Activated CD4-positive, alpha-beta memory T cell treated with anti-CD3 and anti-CD28 coated beads for 36 hours (primary cell): ENCODE data around the gene ZMYM4. TPM values are rescaled to one million over a fixed set of nuclear protein-coding genes. Genes with fewer than 3 reads are reported as not detected.
A peak's percentile ranks its signal among the peaks of the same experiment; 100 is the strongest.

Experiments
- CTCF ChIA-PET: fragments of 350-600 bp; sonication (Branson Sonifier 250); formaldehyde crosslinking; loops from one replicate; lab custom pipeline; 2021; ENCODE audit warnings: antibody characterized with exemption, inconsistent platforms; lab: Charles Lee
- POLR2A ChIA-PET: fragments of 350-600 bp; sonication (Branson Sonifier 250); formaldehyde crosslinking; loops from one replicate; lab custom pipeline; 2021; ENCODE audit warnings: antibody characterized with exemption; lab: Charles Lee
- DNase-seq: peaks from one replicate; pipeline ENCODE4 v3.0.0-alpha.2; 2020
- H3K27ac Mint-ChIP-seq: one replicate; pipeline ENCODE4 v1.8.0; 2021; ENCODE audit warnings: mixed read lengths
- H3K27me3 Mint-ChIP-seq: one replicate; pipeline ENCODE4 v1.8.0; 2021; ENCODE audit warnings: mixed read lengths
- H3K36me3 Mint-ChIP-seq: one replicate; pipeline ENCODE4 v1.8.0; 2021; ENCODE audit warnings: mixed read lengths
- H3K4me1 Mint-ChIP-seq: one replicate; pipeline ENCODE4 v1.8.0; 2021; ENCODE audit warnings: low read depth, mixed read lengths
- H3K4me3 Mint-ChIP-seq: one replicate; pipeline ENCODE4 v1.8.0; 2021; ENCODE audit warnings: mild to moderate bottlenecking, mixed read lengths
- H3K9me3 Mint-ChIP-seq: one replicate; pipeline ENCODE4 v1.8.0; 2021; ENCODE audit warnings: mixed read lengths
- intact Hi-C: fragments of 100-400 bp; cut with micrococcal nuclease; formaldehyde crosslinking; loops from one replicate; pipeline ENCODE4 v1.15.1; 2023
- total RNA-seq, 2 experiments: library from RNA; stranded (reverse); gene quantifications; one replicate each; pipeline ENCODE4 v1.2.3, GENCODE V29; 2021

Gene ZMYM4
- total RNA-seq, 2 experiments from 2014 or later = 27.2 to 27.4 TPM

- intact Hi-C loops = loop anchor here (1.0 kb wide), 2 partner anchors 36 to 75 kb away; no protein-coding TSS in a partner anchor
Measured at GRCh38 chr1:35431173-35431599, 162.7 kb downstream of the ZMYM4 start.

GRCh38 chr1:35432231-35432630, 163.7 kb downstream of the ZMYM4 start:
- Mint-ChIP-seq H3K27ac (peak overlapping the region; percentile 59), H3K9me3 (no peaks in the 10 kb centered on the region), H3K4me1 (peaks cover 29% of the 10 kb centered on the region), H3K27me3 (no peaks in the 10 kb centered on the region), H3K4me3 (no peak overlapping the region), H3K36me3 (peaks cover 34% of the 10 kb centered on the region)
- ChIA-PET CTCF (interaction anchor here (1.9 kb wide), 1 partner anchor 19 kb away, joined by 16 read pairs; no protein-coding TSS in a partner anchor), POLR2A (interaction anchor here (0.6 to 1.5 kb wide), 5 partner anchors 13 to 338 kb away, joined by 3 to 4 read pairs (median 3); partner anchors contain the start of gene SFPQ)
- intact Hi-C loops = no loop called here
- DNase-seq = no peak

More at GRCh38 chr1:35431173-35431599, 162.7 kb downstream of the ZMYM4 start:
- ChIA-PET POLR2A (interaction anchor here (1.3 to 1.5 kb wide), 4 partner anchors 14 to 238 kb away, joined by 3 to 4 read pairs (median 3); partner anchors contain the start of gene SFPQ), CTCF (interaction anchor here (0.9 to 1.9 kb wide), 3 partner anchors 20 to 284 kb away, joined by 3 to 16 read pairs (median 4); no protein-coding TSS in a partner anchor)
- H3K27ac Mint-ChIP-seq = peak overlapping the region; percentile 81
- no peaks in the 10 kb centered on the region for H3K9me3 Mint-ChIP-seq
- DNase-seq = no peak
- H3K36me3 Mint-ChIP-seq = peaks cover 32% of the 10 kb centered on the region
- peaks cover 29% of the 10 kb centered on the region for H3K4me1 Mint-ChIP-seq
- no peaks in the 10 kb centered on the region for H3K27me3 Mint-ChIP-seq
- no peak overlapping the region for H3K4me3 Mint-ChIP-seq

GRCh38 chr1:35433714-35434113, 165.2 kb downstream of the ZMYM4 start:
- Mint-ChIP-seq H3K27ac (no peak overlapping the region), H3K36me3 (peaks cover 38% of the 10 kb centered on the region), H3K4me3 (no peak overlapping the region), H3K4me1 (peaks cover 29% of the 10 kb centered on the region), H3K9me3 (no peaks in the 10 kb centered on the region), H3K27me3 (no peaks in the 10 kb centered on the region)
- CTCF ChIA-PET = no interaction called here
- POLR2A ChIA-PET = no interaction called here
- DNase-seq = no peak
- intact Hi-C loops = no loop called here

- Mint-ChIP-seq H3K27ac (no peak overlapping the region), H3K36me3 (peaks cover 42% of the 10 kb centered on the region), H3K4me3 (no peak overlapping the region), H3K27me3 (no peaks in the 10 kb centered on the region), H3K4me1 (peaks cover 29% of the 10 kb centered on the region), H3K9me3 (no peaks in the 10 kb centered on the region)
- ChIA-PET POLR2A (no interaction called here), CTCF (interaction anchor here (1.0 to 3.7 kb wide), 2 partner anchors 9 to 15 kb away, joined by 3 to 23 read pairs; no protein-coding TSS in a partner anchor)
- intact Hi-C loops = no loop called here
- DNase-seq = no peak
Measured at GRCh38 chr1:35434703-35435102, 166.2 kb downstream of the ZMYM4 start.

GRCh38 chr1:35436078-35436477, 167.6 kb downstream of the ZMYM4 start:
- Mint-ChIP-seq H3K4me1 (peaks cover 18% of the 10 kb centered on the region), H3K36me3 (peaks cover 36% of the 10 kb centered on the region), H3K27me3 (no peaks in the 10 kb centered on the region), H3K9me3 (no peaks in the 10 kb centered on the region), H3K27ac (no peak overlapping the region), H3K4me3 (no peak overlapping the region)
- ChIA-PET POLR2A (no interaction called here), CTCF (interaction anchor here (0.5 to 3.7 kb wide), 2 partner anchors 9 to 14 kb away, joined by 3 to 23 read pairs; no protein-coding TSS in a partner anchor)
- DNase-seq = no peak
- intact Hi-C loops = no loop called here

- H3K27me3 Mint-ChIP-seq = no peaks in the 10 kb centered on the region
- H3K4me1 Mint-ChIP-seq = peaks cover 10% of the 10 kb centered on the region
- H3K36me3 Mint-ChIP-seq = peaks cover 38% of the 10 kb centered on the region
- intact Hi-C loops = no loop called here
- H3K4me3 Mint-ChIP-seq = no peak overlapping the region
- no peak for DNase-seq
- ChIA-PET CTCF (interaction anchor here (3.7 kb wide), 1 partner anchor 13 kb away, joined by 23 read pairs; no protein-coding TSS in a partner anchor), POLR2A (no interaction called here)
- H3K9me3 Mint-ChIP-seq = no peaks in the 10 kb centered on the region
- H3K27ac Mint-ChIP-seq = no peak overlapping the region
Measured at GRCh38 chr1:35437200-35437599, 168.7 kb downstream of the ZMYM4 start.

GRCh38 chr1:35439626-35440025, 171.1 kb downstream of the ZMYM4 start:
- POLR2A ChIA-PET = no interaction called here
- no peak overlapping the region for H3K27ac Mint-ChIP-seq
- intact Hi-C loops = no loop called here
- CTCF ChIA-PET = interaction anchor here (1.5 to 7.4 kb wide), 2 partner anchors 13 to 125 kb away, joined by 4 to 58 read pairs; no protein-coding TSS in a partner anchor
- peaks cover 14% of the 10 kb centered on the region for H3K4me1 Mint-ChIP-seq
- no peak overlapping the region for H3K4me3 Mint-ChIP-seq
- H3K9me3 Mint-ChIP-seq = no peaks in the 10 kb centered on the region
- peaks cover 28% of the 10 kb centered on the region for H3K36me3 Mint-ChIP-seq
- DNase-seq = no peak
- no peaks in the 10 kb centered on the region for H3K27me3 Mint-ChIP-seq

GRCh38 chr1:35441926-35442579, 173.5 kb downstream of the ZMYM4 start:
- no peaks in the 10 kb centered on the region for H3K27me3 Mint-ChIP-seq
- no peak overlapping the region for H3K4me3 Mint-ChIP-seq
- no peak for DNase-seq
- ChIA-PET CTCF (interaction anchor here (1.0 to 7.4 kb wide), 3 partner anchors 11 to 123 kb away, joined by 3 to 58 read pairs (median 4); no protein-coding TSS in a partner anchor), POLR2A (interaction anchor here (1.1 kb wide), 1 partner anchor 96 kb away, joined by 4 read pairs; no protein-coding TSS in a partner anchor)
- H3K9me3 Mint-ChIP-seq = no peaks in the 10 kb centered on the region
- peaks cover 14% of the 10 kb centered on the region for H3K4me1 Mint-ChIP-seq
- no peak overlapping the region for H3K27ac Mint-ChIP-seq
- H3K36me3 Mint-ChIP-seq = peaks cover 20% of the 10 kb centered on the region
- intact Hi-C loops = no loop called here

GRCh38 chr1:35442734-35443133, 174.2 kb downstream of the ZMYM4 start:
- ChIA-PET CTCF (interaction anchor here (1.0 to 7.4 kb wide), 3 partner anchors 10 to 122 kb away, joined by 3 to 58 read pairs (median 4); no protein-coding TSS in a partner anchor), POLR2A (interaction anchor here (1.0 to 1.1 kb wide), 2 partner anchors 11 to 95 kb away, joined by 3 to 4 read pairs; no protein-coding TSS in a partner anchor)
- Mint-ChIP-seq H3K4me1 (peaks cover 16% of the 10 kb centered on the region), H3K27ac (peak overlapping the region; percentile 28), H3K9me3 (no peaks in the 10 kb centered on the region), H3K4me3 (no peak overlapping the region), H3K36me3 (peaks cover 20% of the 10 kb centered on the region), H3K27me3 (no peaks in the 10 kb centered on the region)
- intact Hi-C loops = no loop called here
- DNase-seq = peak; percentile 66

GRCh38 chr1:35443768-35444518, 175.4 kb downstream of the ZMYM4 start:
- peaks cover 16% of the 10 kb centered on the region for H3K4me1 Mint-ChIP-seq
- intact Hi-C loops = no loop called here
- no peak overlapping the region for H3K4me3 Mint-ChIP-seq
- H3K36me3 Mint-ChIP-seq = peaks cover 22% of the 10 kb centered on the region
- no peaks in the 10 kb centered on the region for H3K9me3 Mint-ChIP-seq
- CTCF ChIA-PET = interaction anchor here (0.7 to 7.4 kb wide), 7 partner anchors 9 to 124 kb away, joined by 3 to 58 read pairs (median 4); no protein-coding TSS in a partner anchor
- DNase-seq = no peak
- H3K27me3 Mint-ChIP-seq = no peaks in the 10 kb centered on the region
- POLR2A ChIA-PET = interaction anchor here (1.0 kb wide), 3 partner anchors 10 to 584 kb away, joined by 3 to 4 read pairs (median 3); partner anchors contain the start of gene SMIM12
- peak overlapping the region; percentile 2 for H3K27ac Mint-ChIP-seq

GRCh38 chr1:35444519-35444774, 175.9 kb downstream of the ZMYM4 start:
- Mint-ChIP-seq H3K36me3 (peaks cover 20% of the 10 kb centered on the region), H3K27me3 (no peaks in the 10 kb centered on the region), H3K9me3 (no peaks in the 10 kb centered on the region), H3K4me3 (no peak overlapping the region), H3K4me1 (peaks cover 16% of the 10 kb centered on the region), H3K27ac (peak overlapping the region; percentile 2)
- DNase-seq = no peak
- POLR2A ChIA-PET = interaction anchor here (1.0 kb wide), 1 partner anchor 62 kb away, joined by 3 read pairs; no protein-coding TSS in a partner anchor
- intact Hi-C loops = no loop called here
- CTCF ChIA-PET = interaction anchor here (1.3 to 7.4 kb wide), 3 partner anchors 8 to 124 kb away, joined by 4 to 58 read pairs (median 10); no protein-coding TSS in a partner anchor
